EH (cell line): ENCODE measurements around the gene ANKRD31.
"Not testable (repeated sequence)": the region's sequence is repeated elsewhere in the genome, so short reads cannot be mapped to it uniquely, and the experiment has no call there.

ENCODE experiments used
- DNase-seq: peaks from one replicate; pipeline ENCODE4 v3.0.0-alpha.2; 2015; ENCODE audit warnings: low read depth

The ANKRD31 gene

DNA sequence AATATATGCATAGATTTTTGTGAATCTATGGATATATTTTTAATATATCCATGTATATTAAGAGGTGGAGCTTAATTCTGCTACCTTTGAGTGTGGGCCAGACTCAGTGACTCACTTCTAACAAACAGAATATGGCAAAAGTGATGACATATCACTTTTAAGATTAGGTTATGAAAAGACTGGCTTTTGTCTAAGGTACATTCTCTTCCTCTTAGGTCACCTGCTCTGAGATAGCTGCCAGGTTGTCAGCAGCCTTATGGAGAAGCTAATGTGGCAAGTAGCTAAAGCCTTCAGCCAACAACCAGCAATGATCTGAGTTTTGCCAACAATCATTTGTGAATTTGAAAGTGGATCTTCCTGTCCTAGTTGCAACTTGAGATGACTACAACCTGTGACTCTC lies 83.8 kb downstream of the ANKRD31 start:
- no peak for DNase-seq

DNA sequence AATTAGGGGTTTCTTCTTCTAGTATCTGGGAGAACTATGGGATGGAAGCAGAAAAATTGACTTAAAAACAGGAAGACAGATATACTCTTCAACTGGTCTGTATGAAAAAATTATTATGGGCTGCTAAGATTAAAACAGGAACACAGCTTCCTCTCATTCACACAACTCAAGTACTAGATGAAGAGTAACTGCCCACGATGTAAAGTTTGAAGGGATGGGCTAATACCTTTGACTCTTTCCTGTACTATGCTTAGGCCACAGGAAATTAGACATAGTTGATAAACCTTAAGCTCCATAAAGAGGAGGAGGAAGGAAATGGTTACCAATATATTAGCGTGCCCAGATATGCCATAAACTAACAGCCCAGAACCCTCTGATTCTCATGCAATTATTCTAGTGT lies 88.6 kb downstream of the ANKRD31 start:
- no peak for DNase-seq

DNA sequence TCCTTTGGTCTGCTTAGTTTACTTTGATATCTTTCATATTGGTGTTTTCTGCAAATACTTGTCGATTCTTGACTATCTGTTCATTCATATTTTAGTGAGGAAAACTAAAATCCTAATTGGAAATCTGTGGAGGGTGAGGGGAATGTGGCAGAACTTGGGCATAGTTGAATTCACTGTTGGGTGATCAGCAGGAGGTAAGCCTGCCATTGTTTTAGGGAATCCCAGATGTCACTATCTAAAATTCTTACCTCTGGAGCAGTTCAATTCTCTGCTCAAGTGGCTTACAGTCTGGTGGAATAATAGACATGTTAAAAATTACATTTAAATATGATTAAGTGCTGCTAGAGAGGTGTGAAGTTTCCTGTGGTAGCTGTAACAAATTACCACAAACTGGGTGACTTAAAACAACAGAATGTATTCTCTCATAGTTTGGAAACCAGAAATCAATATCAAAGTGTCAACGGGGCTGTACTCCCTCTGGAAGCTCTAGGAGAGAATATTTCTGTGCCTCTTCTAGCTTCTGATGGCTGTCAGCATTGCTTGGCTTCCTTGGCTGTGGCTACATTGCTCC lies 94.0 kb downstream of the ANKRD31 start:
- no peak for DNase-seq

DNA sequence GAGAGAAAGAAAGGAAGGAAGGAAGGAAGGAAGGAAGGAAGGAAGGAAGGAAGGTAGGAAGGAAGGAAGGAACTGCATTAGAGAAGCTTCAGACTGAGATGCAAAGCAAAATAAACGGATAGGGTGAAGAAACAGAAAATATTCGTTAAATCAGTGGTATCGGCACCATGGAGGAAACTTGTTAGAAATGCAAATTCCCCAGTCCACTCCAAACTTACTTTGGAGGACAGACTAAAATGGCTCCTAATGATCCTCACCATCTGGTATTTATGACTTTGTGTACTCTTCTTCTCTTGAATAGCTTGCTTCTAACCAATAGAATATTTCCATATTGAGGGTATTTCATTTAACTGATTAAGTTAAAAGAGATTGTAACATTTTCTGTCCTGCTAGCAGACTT lies 96.4 kb downstream of the ANKRD31 start:
- no peak for DNase-seq

DNA sequence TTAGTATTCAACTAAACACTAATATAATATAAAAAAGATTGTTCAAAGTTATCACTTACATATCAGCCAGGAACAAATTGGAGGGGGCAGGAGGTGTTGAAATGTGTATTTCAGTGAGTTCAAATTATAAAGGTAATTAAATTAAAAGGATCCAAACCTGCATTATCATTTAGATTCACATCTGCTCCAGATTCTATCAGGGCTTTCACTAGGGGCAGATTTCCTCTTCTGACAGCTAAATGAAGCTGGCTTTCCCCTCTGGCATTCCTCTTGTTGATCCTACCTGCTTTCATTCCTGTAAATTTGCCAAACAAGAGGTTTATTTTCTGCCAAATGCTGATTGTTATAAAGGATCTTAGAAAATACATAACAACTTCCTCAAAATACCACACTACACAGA lies 98.0 kb downstream of the ANKRD31 start:
- no peak for DNase-seq

DNA sequence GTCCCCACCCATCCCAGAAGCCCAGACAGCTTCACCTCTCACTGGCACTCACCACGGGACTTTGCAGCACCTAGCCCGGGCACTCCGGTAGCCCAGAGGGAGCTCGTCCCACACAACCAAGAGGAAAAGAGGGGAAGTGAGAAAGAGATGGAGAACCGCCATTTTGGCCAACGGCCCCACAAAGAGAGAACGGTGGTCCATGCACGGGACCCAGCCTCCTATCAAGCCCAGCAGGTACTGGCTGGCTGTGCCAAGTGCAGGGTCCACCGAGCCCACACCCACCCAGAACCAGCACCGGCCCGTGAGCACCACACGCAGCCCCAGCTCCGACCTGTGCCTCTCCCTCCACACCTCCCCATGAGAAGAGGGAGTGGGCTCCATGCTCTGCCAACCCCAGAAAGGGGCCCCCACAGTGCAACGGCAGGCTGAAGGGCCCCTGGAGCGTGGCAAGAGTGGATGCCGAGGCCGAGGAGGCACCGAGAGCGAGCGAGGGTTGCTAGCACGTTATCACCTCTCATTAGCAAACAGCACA lies 105.8 kb downstream of the ANKRD31 start:
- DNase-seq = no peak

DNA sequence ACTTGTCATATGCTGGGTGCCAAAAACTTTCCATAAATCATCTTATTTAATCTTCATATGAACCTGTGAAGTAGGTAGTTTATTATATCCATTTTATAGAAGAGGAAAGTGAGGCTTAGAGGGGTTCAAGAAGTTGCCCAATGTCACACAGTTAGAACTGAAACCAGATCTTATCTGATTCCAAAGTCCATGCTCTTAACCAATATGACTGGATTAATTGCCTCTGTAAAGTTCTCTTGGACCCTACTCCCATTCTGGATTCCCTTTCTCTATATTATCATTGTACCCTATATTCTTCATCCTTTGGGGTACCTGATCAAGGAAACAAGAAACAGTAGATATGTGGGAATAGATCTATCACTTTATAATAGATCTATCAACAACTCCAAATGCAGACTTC lies 119.8 kb downstream of the ANKRD31 start:
- no peak for DNase-seq

DNA sequence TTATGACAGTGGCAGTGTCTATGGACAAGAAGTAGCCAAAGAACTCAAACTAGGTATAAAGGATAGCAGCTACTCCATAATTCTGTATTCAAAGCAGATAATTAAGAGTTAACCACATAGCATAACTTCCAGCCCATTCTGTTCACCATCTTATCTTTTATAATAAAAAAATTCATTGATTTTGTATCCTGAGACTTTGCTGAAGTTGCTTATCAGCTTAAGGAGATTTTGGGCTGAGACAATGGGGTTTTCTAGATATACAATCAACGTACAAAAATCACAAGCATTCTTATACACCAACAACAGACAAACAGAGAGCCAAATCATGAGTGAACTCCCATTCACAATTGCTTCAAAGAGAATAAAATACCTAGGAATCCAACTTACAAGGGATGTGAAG lies 122.4 kb downstream of the ANKRD31 start:
- peak; percentile 59 for DNase-seq

DNA sequence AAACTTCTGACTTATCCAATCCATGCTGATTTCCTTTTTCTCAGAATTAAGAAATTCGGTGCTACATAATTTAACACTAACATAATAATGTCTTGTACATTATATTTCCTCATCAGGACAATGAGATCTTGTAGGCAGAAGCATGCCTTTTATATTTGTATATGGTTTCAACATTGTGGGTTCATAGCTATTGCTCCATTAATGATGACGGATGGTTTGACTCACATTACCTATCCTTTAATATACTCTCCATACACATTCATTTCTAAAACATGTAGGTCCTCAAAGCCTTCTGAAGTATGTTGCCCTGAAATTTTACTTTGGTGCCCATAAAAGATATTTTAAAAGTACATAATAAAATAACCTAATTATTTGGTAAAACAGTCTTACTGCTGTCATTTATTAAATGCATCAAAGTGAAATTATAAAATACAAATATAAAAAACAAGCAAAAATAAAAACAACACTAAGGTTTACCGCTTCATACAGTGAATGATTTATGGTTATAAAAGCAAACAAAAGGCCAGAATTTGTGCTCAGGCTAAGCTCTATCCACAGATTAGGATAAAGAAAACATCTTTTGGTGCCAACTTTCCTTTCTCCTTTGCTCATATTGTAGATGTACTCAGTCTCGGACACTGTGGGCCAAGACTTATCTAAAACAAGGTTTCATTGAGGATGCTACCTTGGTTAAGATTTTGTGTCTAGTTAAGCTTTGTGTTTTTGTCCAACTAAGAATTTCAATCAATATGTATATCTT lies 123.1 kb downstream of the ANKRD31 start:
- no peak for DNase-seq

DNA sequence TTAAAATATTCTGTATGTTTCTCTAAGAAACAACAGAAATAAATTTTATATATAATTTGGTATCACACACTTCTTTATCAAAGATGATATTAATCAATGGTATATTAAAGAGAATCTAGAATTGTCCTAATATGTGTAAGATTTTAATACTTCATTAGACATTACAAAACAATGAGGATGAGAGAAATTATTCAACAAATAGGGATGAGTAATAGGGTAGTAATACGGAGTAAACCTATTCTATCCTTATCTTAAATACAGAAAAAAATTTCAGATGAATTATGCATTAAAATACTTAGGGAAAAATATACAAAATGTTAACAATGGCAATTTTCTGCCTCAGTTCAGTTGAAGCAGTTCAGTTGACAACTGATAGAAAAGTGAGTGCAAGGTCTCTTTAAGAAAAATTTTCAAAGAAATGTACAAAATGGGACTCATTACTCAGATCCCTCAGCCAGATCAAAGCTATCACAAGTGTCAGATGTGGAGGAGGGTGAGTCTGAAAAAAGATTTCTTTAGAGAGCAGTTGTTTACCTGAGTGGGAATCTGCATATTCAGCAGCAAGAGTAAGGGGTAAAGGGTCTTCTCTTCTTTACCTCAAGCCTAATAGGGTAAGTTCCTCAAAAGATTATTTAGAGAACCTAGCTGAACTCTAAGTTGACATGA lies 127.6 kb downstream of the ANKRD31 start:
- no peak for DNase-seq

DNA sequence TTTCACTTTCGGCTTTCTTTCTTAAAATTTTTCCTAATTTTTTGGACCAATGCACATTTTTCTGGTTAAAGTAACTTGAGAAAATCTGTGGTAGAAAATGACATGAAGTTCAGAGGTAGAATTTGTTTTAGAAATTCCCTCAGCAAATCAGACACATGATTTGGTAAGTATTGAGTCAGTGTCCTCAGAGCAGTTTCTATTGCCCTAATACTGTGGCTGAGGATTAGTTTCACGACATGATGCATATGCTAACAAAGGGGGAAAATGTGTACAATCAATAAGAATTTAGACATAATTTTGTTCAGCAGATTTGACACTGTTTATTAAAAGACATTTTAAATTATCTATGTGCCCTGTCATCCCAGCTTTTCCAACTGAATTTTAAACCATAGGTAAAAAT lies 128.2 kb downstream of the ANKRD31 start:
- no peak for DNase-seq

DNA sequence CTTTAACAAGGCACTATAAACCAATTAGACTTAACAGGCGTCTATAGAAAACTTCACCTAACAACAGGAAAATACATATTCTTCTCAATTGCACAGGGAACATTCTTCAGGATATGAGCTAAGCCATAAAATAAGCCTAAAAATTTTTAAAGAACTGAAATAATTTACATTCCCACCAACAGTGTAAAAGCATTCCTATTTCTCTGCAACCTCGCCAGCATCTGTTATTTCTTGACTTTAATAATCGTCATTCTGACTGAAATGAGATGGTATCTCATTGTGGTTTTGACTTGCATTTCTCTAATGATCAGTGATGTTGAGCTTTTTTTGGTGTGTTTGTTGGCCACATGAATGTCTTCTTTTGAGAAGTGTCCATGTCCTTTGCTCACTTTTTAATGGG lies 140.7 kb downstream of the ANKRD31 start:
- peak; percentile 86 for DNase-seq

DNA sequence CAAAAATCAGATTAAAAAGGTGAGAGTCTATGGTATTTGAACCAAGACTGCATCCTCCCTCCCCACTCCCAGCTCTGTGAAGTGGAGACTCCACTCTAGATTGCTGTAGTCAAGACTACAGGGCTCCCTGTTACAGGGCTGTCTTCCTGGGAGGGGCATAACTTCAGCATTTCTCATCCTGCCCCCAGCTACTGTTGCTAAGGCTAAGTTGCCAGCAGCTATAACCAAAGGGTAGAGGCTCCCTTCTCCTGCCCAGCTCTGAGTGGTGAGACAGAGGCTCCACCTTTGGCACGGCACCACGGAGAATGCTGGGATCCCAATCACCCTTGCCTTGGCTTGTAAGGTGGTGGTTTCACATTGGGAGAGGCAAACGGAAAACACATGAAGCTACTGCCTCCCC lies 145.1 kb downstream of the ANKRD31 start:
- DNase-seq = peak; percentile 62

DNA sequence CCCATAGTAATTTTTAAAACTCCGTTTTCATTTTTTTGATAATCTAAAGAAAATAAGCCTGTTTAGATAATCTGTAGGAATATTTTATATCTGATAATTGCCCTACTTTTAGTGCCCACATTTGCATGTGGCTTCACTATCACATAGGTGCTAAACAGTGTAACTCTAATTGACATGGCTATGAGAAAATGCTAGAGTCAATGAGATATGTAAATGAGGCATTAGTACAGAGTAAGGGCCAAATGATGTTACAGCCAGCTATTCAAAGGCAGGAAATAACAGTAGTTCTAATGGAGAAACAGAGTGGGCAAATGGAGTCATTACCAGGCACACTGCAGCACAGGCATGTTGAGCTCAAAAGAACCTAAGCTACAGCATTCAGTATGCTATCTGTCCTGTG lies 147.0 kb downstream of the ANKRD31 start:
- no peak for DNase-seq

DNA sequence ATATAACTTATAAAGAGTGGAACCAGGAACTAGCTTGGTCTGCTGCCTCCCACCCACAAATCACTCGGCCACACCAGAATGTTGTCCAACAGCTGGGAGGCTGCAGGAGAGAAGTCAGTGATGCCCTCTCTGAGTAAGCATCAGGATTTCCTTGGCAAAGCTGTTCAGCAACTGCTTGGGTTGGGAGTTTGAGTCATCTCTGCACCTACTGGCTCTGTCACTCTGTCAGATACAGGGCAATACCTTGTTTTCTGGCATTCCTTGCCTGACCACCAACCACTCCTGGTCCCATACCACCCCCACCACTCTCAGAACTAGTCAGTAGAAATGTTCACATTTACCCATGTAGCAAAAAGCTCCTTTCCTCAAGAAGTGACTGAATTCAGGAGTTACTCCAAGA lies 147.5 kb downstream of the ANKRD31 start:
- DNase-seq = no peak

DNA sequence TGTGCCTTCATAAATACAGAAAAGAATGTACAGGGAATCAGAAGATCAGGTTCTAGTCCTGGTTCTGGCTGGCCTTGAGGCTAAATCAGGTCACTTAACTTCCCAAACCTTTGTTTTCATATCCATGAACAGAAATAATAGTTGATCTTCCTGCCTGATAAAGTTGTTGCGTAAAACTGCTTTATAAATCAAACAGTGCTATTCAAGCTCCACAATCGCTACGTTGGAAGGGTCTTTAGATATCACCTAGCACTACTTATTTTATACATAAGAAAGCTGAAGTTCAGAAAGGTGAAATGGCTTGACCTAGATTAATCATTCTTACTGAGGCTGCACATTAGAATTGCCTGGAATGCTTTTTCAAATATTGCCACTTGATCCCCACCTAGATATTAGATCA lies 148.0 kb downstream of the ANKRD31 start:
- DNase-seq = no peak

DNA sequence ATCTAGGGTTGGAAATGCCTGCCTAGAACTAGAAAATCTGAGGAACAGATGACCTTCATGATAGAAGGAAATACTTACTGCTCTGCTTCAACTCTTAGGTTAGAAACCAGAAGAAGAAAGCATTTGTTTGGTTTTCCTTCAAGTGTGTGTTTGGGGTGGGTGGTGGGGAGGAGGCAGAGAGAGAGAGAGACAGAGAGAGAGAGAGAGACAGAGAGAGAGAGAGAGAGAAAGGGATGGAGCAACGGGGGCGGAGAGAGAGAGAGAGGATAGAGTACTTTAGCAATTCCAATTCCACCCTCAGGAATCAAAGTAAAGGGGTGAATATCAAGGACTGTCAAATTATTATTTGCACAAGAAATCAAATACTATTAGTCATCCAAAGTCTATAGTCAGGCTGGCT lies 155.2 kb downstream of the ANKRD31 start:
- DNase-seq = no peak

DNA sequence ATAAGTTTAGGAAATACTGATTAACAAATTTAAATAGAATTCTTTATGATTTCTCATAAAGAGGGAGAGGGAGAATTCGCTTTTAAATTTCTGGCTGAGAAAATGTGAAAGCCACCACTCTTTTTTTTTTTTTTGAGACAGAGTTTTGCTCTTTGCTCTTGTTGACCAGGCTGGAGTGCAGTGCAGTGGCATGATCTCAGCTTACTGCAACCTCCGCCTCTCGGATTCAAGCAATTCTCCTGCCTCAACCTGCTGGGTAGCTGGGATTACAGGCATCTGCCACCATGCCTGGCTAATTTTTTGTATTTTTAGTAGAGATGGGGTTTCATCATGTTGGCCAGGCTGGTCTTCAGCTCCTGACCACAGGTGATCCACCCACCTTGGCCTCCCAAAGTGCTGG lies 157.3 kb downstream of the ANKRD31 start:
- not testable (repeated sequence) for DNase-seq

DNA sequence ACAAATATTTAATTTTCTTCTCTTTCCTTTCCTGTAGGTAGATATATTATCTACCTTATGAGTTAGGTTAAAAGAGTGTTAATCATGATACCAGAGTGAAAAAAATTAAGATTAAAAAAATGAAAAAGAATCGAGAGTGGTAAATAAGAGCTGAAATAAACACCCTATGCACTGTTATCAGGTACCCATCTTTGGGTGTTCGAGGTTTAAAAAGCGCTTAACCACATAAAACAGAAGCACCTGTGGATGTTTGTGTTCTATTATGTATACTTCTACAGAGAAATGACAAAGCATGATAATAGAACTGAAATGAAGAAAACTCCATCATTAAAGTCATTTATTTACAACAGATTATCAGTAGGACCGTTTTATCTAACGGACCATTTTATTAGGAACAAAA lies 158.7 kb downstream of the ANKRD31 start:
- no peak for DNase-seq

DNA sequence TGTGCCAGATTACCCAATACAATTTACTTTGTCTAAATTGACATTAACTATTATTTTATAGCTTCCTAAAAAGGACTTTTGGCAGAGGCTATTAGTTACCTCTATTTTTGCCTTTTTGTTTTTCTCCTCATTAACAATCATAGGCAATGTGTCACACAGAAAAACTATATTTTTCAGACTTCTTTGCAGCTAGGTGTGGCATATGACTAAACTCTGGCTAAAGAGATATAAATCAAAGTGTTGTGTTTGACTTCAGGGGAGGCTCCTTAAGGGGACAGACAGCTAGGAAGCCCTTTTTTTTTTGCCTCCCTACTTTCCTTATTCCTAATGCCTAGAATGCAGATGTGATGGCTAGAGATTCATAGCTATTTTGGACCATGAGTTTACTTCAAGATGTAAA lies 164.6 kb downstream of the ANKRD31 start:
- DNase-seq = no peak

DNA sequence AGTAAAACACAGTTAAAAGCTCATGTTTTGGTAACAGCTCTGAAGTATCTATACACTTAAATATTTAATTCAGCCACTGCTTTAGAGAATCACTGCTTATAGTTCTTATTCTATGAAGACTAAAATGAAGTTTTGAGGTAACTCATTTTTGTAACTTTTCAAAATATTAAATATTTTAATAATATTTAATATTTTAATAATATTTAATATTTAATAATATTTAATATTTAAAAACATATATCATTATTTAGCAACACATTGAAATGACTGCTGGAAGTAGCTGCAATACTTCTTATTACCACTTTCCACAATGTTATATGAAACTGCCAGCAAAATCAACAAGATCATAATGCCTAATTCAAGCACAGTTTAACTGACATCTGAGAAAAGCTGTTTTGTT lies 165.6 kb downstream of the ANKRD31 start:
- no peak for DNase-seq

DNA sequence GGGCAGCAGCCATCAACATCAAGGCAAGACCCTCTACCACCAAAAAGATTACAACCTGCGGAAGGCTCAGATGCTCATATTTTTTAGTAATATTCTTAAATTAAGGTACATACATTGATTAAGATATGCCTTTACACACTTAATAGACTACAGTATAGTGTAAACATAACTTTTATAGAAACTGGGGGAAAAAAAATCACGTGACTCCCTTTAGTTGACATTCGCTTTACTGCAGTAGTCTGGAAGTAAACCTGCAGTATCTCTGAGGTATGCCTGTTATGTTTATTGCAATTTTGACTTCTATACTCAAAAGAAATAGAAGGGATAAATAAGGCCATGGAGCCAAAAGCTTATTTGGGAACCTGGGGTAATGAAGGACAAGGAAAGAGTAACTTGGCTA lies 169.2 kb downstream of the ANKRD31 start:
- no peak for DNase-seq

DNA sequence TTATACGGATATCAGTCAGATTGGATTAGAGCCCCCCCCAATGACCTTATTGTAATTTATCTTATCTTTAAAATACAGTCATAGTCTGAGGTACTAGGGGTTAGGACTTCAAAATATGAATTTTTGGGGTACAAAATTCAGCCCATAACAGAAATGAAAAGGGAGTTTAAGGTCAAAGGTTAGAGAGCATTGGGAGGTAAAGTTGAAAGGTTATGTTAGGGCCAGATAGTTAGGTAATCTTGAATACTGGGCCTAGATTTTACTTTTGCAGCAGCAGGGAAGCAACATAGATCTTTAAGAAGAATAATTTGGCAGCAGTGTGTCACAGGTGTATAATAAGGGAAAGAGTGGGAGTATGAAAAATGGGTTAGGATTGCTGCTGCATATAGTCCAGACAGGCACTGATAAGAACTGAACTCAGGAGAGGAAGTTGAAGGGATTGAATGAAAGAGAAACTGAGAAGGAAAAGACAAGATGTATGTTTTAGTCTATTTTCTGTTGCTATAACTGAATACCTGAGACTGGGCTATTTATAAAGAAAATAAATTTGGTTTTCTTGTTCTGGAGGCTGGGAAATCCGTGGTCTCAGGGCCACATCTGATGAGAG lies 173.7 kb downstream of the ANKRD31 start:
- DNase-seq = no peak
